RPMI8226 (cell line): ENCODE results near the gene KCNK15.
"Not testable (repeated sequence)": the region's sequence is repeated elsewhere in the genome, so short reads cannot be mapped to it uniquely, and the experiment has no call there.

ENCODE experiments used
- DNase-seq: peaks from one replicate; pipeline ENCODE4 v3.0.0-alpha.2; 2015

KCNK15 gene

GRCh38 chr20:44745598-44746366 is at the start of gene KCNK15:
KCNK15 (plus strand) TSS chr20:44745865; CDS start chr20:44745911, 46 bp downstream.
- DNase-seq = peak; percentile 32

GRCh38 chr20:44696315-44696714 is 49.4 kb upstream of the KCNK15 start:
- DNase-seq = peak; percentile 43

GRCh38 chr20:44697041-44697440 is 48.6 kb upstream of the KCNK15 start:
- not testable (repeated sequence) for DNase-seq

GRCh38 chr20:44698351-44698750 is 47.3 kb upstream of the KCNK15 start:
- DNase-seq = no peak

- no peak for DNase-seq
Measured at GRCh38 chr20:44700306-44700705, 45.4 kb upstream of the KCNK15 start.

- DNase-seq = no peak
Measured at GRCh38 chr20:44701118-44701857, 44.4 kb upstream of the KCNK15 start.

- no peak for DNase-seq
Measured at GRCh38 chr20:44701858-44702256, 43.8 kb upstream of the KCNK15 start.

GRCh38 chr20:44702776-44703175 is 42.9 kb upstream of the KCNK15 start:
- DNase-seq = peak; percentile 84

- no peak for DNase-seq
Measured at GRCh38 chr20:44703183-44703925, 42.3 kb upstream of the KCNK15 start.

GRCh38 chr20:44703956-44704488 is 41.6 kb upstream of the KCNK15 start:
- peak; percentile 54 for DNase-seq

- DNase-seq = no peak
Measured at GRCh38 chr20:44704551-44704971, 41.1 kb upstream of the KCNK15 start.

GRCh38 chr20:44705364-44706094 is 40.1 kb upstream of the KCNK15 start:
- DNase-seq = no peak

- DNase-seq = no peak
Measured at GRCh38 chr20:44706301-44707017, 39.2 kb upstream of the KCNK15 start.

GRCh38 chr20:44707018-44707579 is 38.6 kb upstream of the KCNK15 start:
- DNase-seq = no peak

GRCh38 chr20:44709380-44709779 is 36.3 kb upstream of the KCNK15 start:
- DNase-seq = no peak

GRCh38 chr20:44709797-44710196 is 35.9 kb upstream of the KCNK15 start:
- peak; percentile 61 for DNase-seq

- no peak for DNase-seq
Measured at GRCh38 chr20:44711237-44711636, 34.4 kb upstream of the KCNK15 start.

- DNase-seq = no peak
Measured at GRCh38 chr20:44714102-44714700, 31.5 kb upstream of the KCNK15 start.

- DNase-seq = peak; percentile 89
Measured at GRCh38 chr20:44714701-44715498, 30.8 kb upstream of the KCNK15 start, which contains the start of gene CCN5. CCN5 (plus strand) TSS chr20:44715369; CDS start chr20:44715391, 22 bp downstream.
